ENCODE results near the gene MBD3. TPM values are rescaled to one million over a fixed set of nuclear protein-coding genes. Genes with fewer than 3 reads are reported as not detected.

MBD3 gene
- total and polyA plus RNA-seq, 2 of the 4 experiments (the other 2 are of a cell fraction): 42.5 to 66.3 TPM

- no peak overlapping the region for H3K4me3 ChIP-seq (ENCODE audit: insufficient read depth, low read depth, low read length)
- peak overlapping the region; percentile 51 for H2AFZ ChIP-seq (replicated peaks; ENCODE audit: low read length, poor library complexity)
- H2BK15ac ChIP-seq (ENCODE audit: low read depth, low read length): no peak overlapping the region
- H2BK5ac ChIP-seq (ENCODE audit: low read depth, low read length, poor library complexity, severe bottlenecking): no peak overlapping the region
- H4K8ac ChIP-seq (ENCODE audit: low read depth in 2 of 2, low read length in 2 of 2): no peak overlapping the region
- H3K4me2 ChIP-seq (ENCODE audit: low read depth, low read length): no peak overlapping the region
- H3K27me3 ChIP-seq (ENCODE audit: control insufficient read depth, insufficient read depth, low read length): peaks cover 36% of the 10 kb centered on the region
- dilution Hi-C loops (cut with HindIII; ENCODE audit: low sequenced_read_pairs, unreplicated experiment) (no loop called here), in situ Hi-C loops (cut with MboI; ENCODE audit: low sequenced_read_pairs) (loop anchor here (25.0 kb wide), 1 partner anchor 262 kb away; no protein-coding TSS in a partner anchor), intact Hi-C loops (cut with micrococcal nuclease) (no loop called here)
- WGBS, 2 experiments (ENCODE audit: extremely low coverage in 2 of 2, insufficient read length in 1 of 2): 50% methylated on average over 2 of the region's 17 CpGs; no CpG with 5 or more reads in 1 of the 2 experiments
- H3K23ac ChIP-seq (ENCODE audit: low read depth, low read length): peak overlapping the region; percentile 22; the same call in 1 of the 2 replicates
- no peak overlapping the region for H3K56ac ChIP-seq (ENCODE audit: extremely low read depth, insufficient read depth, low read length)
- no peaks in the 10 kb centered on the region; the same call in 1 of the 2 replicates for H3K4me1 ChIP-seq (ENCODE audit: control insufficient read depth, insufficient read depth, low read length)
- no peak overlapping the region for H3K14ac ChIP-seq (replicated peaks; ENCODE audit: low read depth, low read length)
- no peak overlapping the region for H4K5ac ChIP-seq (ENCODE audit: low read depth, low read length)
- TF ChIP-seq NFE2L2 (IDR thresholded peaks at IDR 0.05; ENCODE audit: low read depth, low read length) (no peak), POLR2A (IDR thresholded peaks at IDR 0.05; ENCODE audit: low read depth, low read length) (no peak), CHD1 (IDR thresholded peaks at IDR 0.05; ENCODE audit: low read depth, low read length) (no peak)
- TF ChIP-seq, protein P1, sequence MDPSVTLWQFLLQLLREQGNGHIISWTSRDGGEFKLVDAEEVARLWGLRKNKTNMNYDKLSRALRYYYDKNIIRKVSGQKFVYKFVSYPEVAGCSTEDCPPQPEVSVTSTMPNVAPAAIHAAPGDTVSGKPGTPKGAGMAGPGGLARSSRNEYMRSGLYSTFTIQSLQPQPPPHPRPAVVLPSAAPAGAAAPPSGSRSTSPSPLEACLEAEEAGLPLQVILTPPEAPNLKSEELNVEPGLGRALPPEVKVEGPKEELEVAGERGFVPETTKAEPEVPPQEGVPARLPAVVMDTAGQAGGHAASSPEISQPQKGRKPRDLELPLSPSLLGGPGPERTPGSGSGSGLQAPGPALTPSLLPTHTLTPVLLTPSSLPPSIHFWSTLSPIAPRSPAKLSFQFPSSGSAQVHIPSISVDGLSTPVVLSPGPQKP (IDR thresholded peaks at IDR 0.05; ENCODE audit: borderline replicate concordance, low read depth, low read length): no peak
- no peaks in the 10 kb centered on the region for H3K36me3 ChIP-seq (ENCODE audit: control insufficient read depth, insufficient read depth, low read length)
- H3K9me3 ChIP-seq (ENCODE audit: control insufficient read depth, insufficient read depth, low read length): no peaks in the 10 kb centered on the region
- no peaks in the 10 kb centered on the region for H3K79me1 ChIP-seq (ENCODE audit: low read depth in 1 of 2, low read length in 2 of 2)
- no peak overlapping the region for H2BK20ac ChIP-seq (ENCODE audit: low read depth, low read length)
- CTCF ChIA-PET: no interaction called here
- ATAC-seq (ENCODE audit: low read depth): no peak
- H3K18ac ChIP-seq (ENCODE audit: low read depth, low read length): no peak overlapping the region
- BruUV-seq (replicated peaks): no TSS peak
- no peak for DNase-seq
- no peak overlapping the region for H4K91ac ChIP-seq (ENCODE audit: insufficient read depth, low read depth, low read length)
- H2AK5ac ChIP-seq (ENCODE audit: low read depth, low read length): no peak overlapping the region
- H3K9ac ChIP-seq (ENCODE audit: low read depth, low read length): no peak overlapping the region
- H3K27ac ChIP-seq (ENCODE audit: insufficient read depth, low read length): no peak overlapping the region
- H2BK120ac ChIP-seq (ENCODE audit: low read depth, low read length): no peak overlapping the region
- POLR2A ChIA-PET (ENCODE audit: unreplicated experiment): no interaction called here
- H2AK9ac ChIP-seq (replicated peaks; ENCODE audit: low read depth, low read length, poor library complexity): no peak overlapping the region
- peaks cover 4% of the 10 kb centered on the region; the same call in 1 of the 2 replicates for H3K9me1 ChIP-seq (ENCODE audit: insufficient read depth, low read length)
- no peak overlapping the region for H3K4ac ChIP-seq (ENCODE audit: low read depth, low read length)
- H4K20me1 ChIP-seq (ENCODE audit: insufficient read depth, low read length): peaks cover 7% of the 10 kb centered on the region; the same call in 1 of the 2 replicates
Observed at GRCh38 chr19:1524972-1525325, 67.7 kb downstream of the MBD3 start.
